22Rv1 (cell line): ENCODE results near the gene MPP3.
A peak's percentile ranks its signal among the peaks of the same experiment; 100 is the strongest.

Experiments
- H3K27ac ChIP-seq: fragments of 450-650 bp; 2 replicates; pipeline ENCODE4 v1.5.1; 2017
- CTCF ChIP-seq: fragments of 450-650 bp; IDR thresholded peaks from 2 replicates; pipeline ENCODE4 v1.5.1; 2017; ENCODE audit warnings: mild to moderate bottlenecking
- ZFX ChIP-seq: fragments of 450-650 bp; IDR thresholded peaks from 2 replicates; pipeline ENCODE4 v1.6.1; 2017; ENCODE audit warnings: antibody characterized with exemption, borderline replicate concordance

Gene MPP3

DNA sequence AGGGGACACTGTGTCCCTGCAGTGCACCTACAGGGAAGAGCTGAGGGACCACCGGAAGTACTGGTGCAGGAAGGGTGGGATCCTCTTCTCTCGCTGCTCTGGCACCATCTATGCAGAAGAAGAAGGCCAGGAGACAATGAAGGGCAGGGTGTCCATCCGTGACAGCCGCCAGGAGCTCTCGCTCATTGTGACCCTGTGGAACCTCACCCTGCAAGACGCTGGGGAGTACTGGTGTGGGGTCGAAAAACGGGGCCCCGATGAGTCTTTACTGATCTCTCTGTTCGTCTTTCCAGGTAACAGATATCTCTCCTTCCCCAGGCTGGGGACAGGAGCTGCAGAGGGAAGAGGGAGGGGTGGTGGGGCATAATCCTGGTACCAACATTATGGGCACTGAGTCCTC is 15.7 kb upstream of the MPP3 start:
- H3K27ac ChIP-seq, result no peak overlapping the region
- no peak for TF ChIP-seq CTCF
- no peak for TF ChIP-seq ZFX

DNA sequence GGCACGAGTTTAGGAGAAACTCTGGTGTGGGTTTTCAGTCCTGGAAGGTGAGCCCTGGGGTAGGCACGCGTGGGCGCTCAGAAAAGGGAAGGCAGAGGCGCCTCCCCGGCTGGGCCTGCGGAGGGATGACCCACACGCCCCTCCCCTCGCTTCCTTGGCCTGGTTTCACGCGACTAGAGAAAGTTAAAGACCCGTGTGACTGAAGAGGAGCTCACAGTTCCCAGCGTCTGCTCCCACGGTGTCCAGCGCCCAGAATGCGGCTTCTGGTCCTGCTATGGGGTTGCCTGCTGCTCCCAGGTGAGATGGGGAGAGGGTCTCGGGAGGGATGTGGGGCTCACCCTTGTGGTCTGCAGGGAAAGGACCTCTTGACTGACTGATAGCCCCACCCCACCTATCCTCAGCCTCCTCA is 14.0 kb upstream of the MPP3 start, which contains the start of gene CD300LG:
Gene CD300LG (plus strand): TSS at position 214 of the 409 bp plus-strand sequence. CDS start 41 bp downstream, at position 255.
- 0 out of 2 replicates have a peak within 1 kb of the TSS, but pooled peaks have one; percentile 5 for H3K27ac ChIP-seq

GRCh38 chr17:43846221-43846712 is 13.3 kb upstream of the MPP3 start:
- 0 out of 2 replicates have a peak overlapping the region, but pooled peaks have one; percentile 5 for H3K27ac ChIP-seq
- peak; percentile 99 for TF ChIP-seq CTCF
- no peak for TF ChIP-seq ZFX

More for the DNA sequence above, 14.0 kb upstream of the MPP3 start, which contains the start of gene CD300LG:
- no peak for TF ChIP-seq CTCF
- TF ChIP-seq ZFX, result no peak

DNA sequence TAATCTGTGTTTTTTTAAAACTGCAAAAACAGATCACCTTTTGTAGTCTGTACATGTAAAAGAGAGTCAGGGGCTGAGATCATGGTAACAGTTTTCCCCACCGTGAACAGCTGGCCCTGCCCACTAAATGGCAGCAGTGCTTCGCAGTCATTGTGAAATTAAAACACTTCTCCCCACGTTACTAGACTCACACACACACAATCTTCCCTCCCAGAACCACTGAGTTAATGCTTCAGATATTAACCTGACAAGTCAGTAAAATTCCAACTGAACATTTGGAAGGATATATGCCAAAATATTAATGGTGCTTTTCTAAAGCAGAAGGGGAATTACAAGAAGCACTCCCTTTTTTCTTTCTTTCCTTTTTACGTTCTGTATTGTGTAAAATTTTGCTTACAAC is 12.8 kb upstream of the MPP3 start:
- 0 out of 2 replicates have a peak overlapping the region, but pooled peaks have one; percentile 5 for H3K27ac ChIP-seq
- TF ChIP-seq CTCF, result no peak
- TF ChIP-seq ZFX, result no peak

- no peak for TF ChIP-seq ZFX
- no peak for TF ChIP-seq CTCF
- no peak overlapping the region for H3K27ac ChIP-seq
Observed at GRCh38 chr17:43844241-43844640, 11.3 kb upstream of the MPP3 start.

DNA sequence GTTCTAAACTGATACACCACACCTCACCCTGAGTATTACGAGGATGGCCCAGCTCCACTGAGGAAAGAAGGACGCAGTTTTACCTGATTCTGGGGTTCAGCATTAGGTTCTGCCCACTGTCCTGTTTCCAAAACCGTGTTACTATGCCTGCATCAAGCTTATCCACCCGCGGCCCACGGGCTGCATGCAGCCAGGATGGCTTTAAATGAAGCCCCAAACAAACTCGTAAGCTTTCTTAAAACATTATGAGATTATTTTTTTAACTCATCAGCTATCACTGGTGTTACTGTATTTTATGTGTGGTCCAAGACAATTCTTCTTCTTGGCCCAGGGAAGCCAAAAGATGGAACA is 10.0 kb upstream of the MPP3 start:
- H3K27ac ChIP-seq, result peak overlapping the region; percentile 50; the same call in 1 of the 2 replicates
- TF ChIP-seq ZFX (no peak), CTCF (no peak)

DNA sequence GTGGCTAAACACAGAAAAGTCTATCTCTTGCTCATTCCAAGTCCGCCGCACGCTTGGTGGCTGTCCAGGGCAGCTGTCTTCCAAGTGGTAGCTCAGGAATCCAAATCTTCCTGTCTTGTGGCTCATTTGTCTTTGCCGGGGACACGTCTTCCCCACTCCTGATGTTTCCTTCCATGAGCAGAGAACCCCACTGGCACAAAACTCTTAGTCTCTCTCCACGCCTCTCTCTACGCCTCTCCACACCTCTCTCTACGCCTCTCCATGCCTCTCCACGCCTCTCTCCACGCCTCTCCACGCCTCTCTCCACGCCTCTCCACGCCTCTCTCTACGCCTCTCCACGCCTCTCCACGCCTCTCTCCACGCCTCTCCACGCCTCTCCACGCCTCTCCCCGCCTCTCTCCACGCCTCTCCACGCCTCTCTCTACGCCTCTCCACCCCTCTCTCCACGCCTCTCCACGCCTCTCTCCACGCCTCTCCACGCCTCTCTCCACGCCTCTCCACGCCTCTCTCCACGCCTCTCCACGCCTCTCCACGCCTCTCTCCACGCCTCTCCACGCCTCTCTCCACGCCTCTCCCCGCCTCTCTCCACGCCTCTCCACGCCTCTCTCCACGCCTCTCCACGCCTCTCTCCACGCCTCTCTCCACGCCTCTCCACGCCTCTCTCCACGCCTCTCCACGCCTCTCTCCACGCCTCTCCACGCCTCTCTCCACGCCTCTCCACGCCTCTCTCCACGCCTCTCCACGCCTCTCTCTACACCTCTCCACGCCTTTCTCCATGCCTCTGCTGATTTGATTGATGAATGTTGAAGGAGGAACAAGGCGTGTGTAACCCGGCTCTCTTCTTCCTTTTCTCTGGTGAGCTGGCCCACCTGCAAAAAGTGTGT is 9.4 kb upstream of the MPP3 start:
- peak overlapping the region; percentile 94 for H3K27ac ChIP-seq
